Measurements from ENCODE around the gene COMMD8.

The COMMD8 gene

GRCh38 chr4:47410271-47410670, 53.2 kb downstream of the COMMD8 start:
- in situ Hi-C loops (cut with MboI; ENCODE audit: low sequenced_read_pairs) = no loop called here
- no peaks in the 10 kb centered on the region for H3K4me1 ChIP-seq
- H3K36me3 ChIP-seq (replicated peaks) = no peaks in the 10 kb centered on the region

GRCh38 chr4:47406408-47406807, 57.1 kb downstream of the COMMD8 start:
- no peaks in the 10 kb centered on the region for H3K4me1 ChIP-seq
- H3K4me3 ChIP-seq = no peak overlapping the region
- H3K9me3 ChIP-seq = no peaks in the 10 kb centered on the region
- H3K27me3 ChIP-seq (ENCODE audit: low read depth) = no peaks in the 10 kb centered on the region
- H3K36me3 ChIP-seq (replicated peaks) = no peaks in the 10 kb centered on the region
- no peak for DNase-seq (ENCODE audit: low spot score in 2 of 2)
- in situ Hi-C loops (cut with MboI; ENCODE audit: low sequenced_read_pairs) = no loop called here

More at GRCh38 chr4:47410271-47410670, 53.2 kb downstream of the COMMD8 start:
- H3K9me3 ChIP-seq = no peaks in the 10 kb centered on the region
- no peaks in the 10 kb centered on the region for H3K27me3 ChIP-seq (ENCODE audit: low read depth)
- H3K4me3 ChIP-seq = no peak overlapping the region
- no peak for DNase-seq (ENCODE audit: low spot score in 2 of 2)
